Transverse colon (tissue), 4 donors: ENCODE measurements around the gene RNPS1.

Experiments used
- EP300 ChIP-seq: sonication (generic); formaldehyde crosslinking; IDR thresholded peaks from one replicate; pipeline ENCODE4 v1.6.1; 2017; ENCODE audit warnings: antibody characterized with exemption, low read depth
- POLR2A ChIP-seq: fragments of 450-650 bp; IDR thresholded peaks from one replicate; pipeline ENCODE4 v1.6.1; 2016; ENCODE audit warnings: antibody characterized with exemption, mild to moderate bottlenecking, moderate library complexity
- POLR2AphosphoS5 ChIP-seq, 3 donors: sonication (generic); formaldehyde crosslinking; IDR thresholded peaks; one replicate each; pipeline ENCODE4 v1.6.1; 2016; ENCODE audit warnings: antibody characterized with exemption in 3 of 3
- TF ChIP-seq, protein P1 (sequence below), 5 experiments: fragments of 200-600 bp in 3 of 5; fragments of 450-650 bp in 2 of 5; sonication (generic) in 3 of 5; IDR thresholded peaks; 1 replicate in 2 of 5; 2 replicates in 3 of 5; pipeline ENCODE4 v1.5.1; 2016 to 2017; ENCODE audit warnings: antibody characterized with exemption in 5 of 5, inconsistent platforms in 3 of 5, mild to moderate bottlenecking in 2 of 5, moderate library complexity in 1 of 5

DNA sequence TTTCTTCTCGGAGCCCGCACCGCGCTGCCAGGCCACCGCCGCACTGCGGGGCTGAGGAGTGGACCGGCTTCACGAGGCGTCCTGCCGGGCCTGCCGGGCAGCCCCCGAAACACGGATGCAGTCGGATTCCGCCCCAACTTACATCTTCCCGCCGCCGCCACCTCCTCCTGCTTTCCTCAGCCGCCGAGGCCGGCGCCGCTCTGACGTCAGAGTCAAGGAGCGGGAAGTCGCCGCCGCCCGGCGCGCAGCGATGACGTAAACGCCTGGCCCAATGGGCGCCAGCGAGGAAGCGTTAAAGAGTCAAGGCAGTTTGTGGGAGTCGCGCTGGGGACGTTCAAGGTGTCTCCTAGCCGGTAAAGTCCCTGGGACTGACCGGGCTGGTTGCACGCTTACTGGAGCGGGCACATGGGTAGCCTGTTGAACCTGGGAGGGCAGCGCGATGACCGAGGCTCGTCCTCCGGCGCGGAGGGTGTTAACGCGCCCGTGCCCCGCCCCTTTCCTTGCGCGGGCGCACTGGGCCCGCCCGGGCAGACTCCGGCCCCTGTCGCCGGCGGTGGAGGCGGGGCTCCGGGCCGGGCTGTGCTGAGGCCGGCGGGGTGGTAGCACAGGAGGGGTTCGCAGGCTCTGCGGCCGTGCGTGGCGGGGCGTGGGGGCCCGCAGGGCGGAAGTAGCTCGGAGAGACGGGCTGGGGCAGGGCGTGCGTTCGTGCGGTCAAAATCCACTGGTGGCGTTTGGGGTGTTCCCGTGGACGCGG is at the start of gene RNPS1:
- TF ChIP-seq, protein P1, sequence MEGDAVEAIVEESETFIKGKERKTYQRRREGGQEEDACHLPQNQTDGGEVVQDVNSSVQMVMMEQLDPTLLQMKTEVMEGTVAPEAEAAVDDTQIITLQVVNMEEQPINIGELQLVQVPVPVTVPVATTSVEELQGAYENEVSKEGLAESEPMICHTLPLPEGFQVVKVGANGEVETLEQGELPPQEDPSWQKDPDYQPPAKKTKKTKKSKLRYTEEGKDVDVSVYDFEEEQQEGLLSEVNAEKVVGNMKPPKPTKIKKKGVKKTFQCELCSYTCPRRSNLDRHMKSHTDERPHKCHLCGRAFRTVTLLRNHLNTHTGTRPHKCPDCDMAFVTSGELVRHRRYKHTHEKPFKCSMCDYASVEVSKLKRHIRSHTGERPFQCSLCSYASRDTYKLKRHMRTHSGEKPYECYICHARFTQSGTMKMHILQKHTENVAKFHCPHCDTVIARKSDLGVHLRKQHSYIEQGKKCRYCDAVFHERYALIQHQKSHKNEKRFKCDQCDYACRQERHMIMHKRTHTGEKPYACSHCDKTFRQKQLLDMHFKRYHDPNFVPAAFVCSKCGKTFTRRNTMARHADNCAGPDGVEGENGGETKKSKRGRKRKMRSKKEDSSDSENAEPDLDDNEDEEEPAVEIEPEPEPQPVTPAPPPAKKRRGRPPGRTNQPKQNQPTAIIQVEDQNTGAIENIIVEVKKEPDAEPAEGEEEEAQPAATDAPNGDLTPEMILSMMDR (IDR thresholded peaks at IDR 0.05), result no peak
- TF ChIP-seq POLR2A (peak; percentile 99), EP300 (peak; percentile 2), POLR2AphosphoS5 (IDR thresholded peaks at IDR 0.05) (peak; percentile 99 to 100 (median 99))
